Activated T-cell treated with anti-CD3 and anti-CD28 coated beads, Interleukin-2, amount 50 U/mL, for 4 hours (primary cell): ENCODE data around the gene IL1RL1. TPM values are rescaled to one million over a fixed set of nuclear protein-coding genes. Genes with fewer than 3 reads are reported as not detected.

Source experiments
- ATAC-seq, 2 donors: fragments of 200-7000 bp; cut with Tn5 transposase; one replicate each; pipeline ENCODE4 v1.10.0; 2021
- DNase-seq: peaks from one replicate; pipeline ENCODE4 v3.0.0-alpha.2; 2020
- H3K27me3 Mint-ChIP-seq: one replicate; pipeline ENCODE4 v1.8.0; 2021; ENCODE audit warnings: low read depth, mixed read lengths
- H3K36me3 Mint-ChIP-seq: one replicate; pipeline ENCODE4 v1.8.0; 2022; ENCODE audit warnings: mixed read lengths; ENCODE audit not compliant: insufficient read depth
- H3K4me1 Mint-ChIP-seq: one replicate; pipeline ENCODE4 v1.8.0; 2021; ENCODE audit warnings: low read depth, mixed read lengths
- H3K4me3 Mint-ChIP-seq: one replicate; pipeline ENCODE4 v1.8.0; 2021; ENCODE audit warnings: mild to moderate bottlenecking, moderate library complexity, mixed read lengths
- H3K9me3 Mint-ChIP-seq: one replicate; pipeline ENCODE4 v1.8.0; 2021; ENCODE audit warnings: mixed read lengths
- total RNA-seq, 3 donors: library from RNA; stranded (reverse); gene quantifications; one replicate each; pipeline ENCODE4 v1.2.1, GENCODE V29; 2021

The IL1RL1 gene
- total RNA-seq, 3 donors from 2014 or later: 0.26 to 0.58 (median 0.38) TPM

DNA sequence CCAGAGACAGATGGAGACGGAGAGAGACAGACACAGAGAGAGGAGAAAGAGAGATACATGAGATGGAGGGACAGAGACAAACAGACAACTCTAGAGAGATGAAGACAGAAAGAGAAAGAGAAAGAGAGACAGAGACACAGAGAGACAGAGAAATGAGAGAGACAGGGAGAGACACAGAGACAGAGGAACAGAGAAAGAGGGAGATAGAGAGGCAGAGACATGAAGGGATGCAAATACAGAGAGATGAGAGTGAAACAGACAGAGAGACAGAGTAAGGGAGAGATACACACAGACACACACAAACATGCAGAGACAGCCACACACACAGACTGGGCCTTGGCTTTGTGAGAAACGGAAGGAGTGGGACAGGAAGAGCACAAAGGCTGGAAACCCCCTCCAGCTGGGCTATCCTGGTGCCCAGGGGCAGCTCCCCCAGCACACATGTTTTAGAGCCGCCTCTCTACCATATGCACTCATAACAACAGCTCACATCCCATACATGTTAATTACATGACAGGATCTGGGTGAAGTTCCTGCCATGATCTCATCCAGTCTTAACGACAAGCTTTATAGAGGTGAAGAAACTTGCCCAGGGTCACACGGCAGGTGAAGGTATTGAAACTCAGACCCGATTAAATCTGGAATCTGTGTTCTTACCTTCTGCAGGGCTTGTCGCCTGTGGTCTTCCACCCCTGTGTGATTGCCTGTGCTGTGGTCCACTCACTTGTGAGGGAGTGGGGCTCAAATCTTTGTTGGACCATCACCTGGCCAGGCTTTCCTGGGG lies 76.6 kb downstream of the IL1RL1 start:
- peaks cover 38% of the 10 kb centered on the region for H3K36me3 Mint-ChIP-seq
- H3K27me3 Mint-ChIP-seq: no peaks in the 10 kb centered on the region
- DNase-seq (no peak), ATAC-seq (no peak)
- H3K9me3 Mint-ChIP-seq: peaks cover 18% of the 10 kb centered on the region
- H3K4me3 Mint-ChIP-seq: no peak overlapping the region
- peaks cover 24% of the 10 kb centered on the region for H3K4me1 Mint-ChIP-seq

DNA sequence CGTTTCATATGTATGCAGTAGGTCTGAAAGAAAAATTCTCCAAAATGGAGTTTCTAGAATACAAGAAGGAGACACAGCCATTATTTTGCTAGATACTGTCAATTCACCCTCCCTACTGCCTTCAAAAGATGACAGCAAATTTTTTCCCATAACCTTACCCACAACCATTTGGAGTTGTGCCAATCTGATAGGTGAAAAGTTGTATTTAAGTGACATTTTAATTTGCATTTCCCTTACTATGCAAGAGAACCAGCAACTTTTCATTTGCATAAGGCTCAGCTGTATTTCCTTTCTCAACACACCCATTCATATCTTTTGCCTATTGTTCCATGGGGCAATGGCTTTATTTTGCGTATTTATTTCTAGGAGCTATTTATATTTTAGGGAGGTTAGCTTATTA lies 80.2 kb downstream of the IL1RL1 start:
- Mint-ChIP-seq H3K27me3 (no peaks in the 10 kb centered on the region), H3K4me1 (peaks cover 24% of the 10 kb centered on the region), H3K4me3 (no peak overlapping the region), H3K36me3 (peaks cover 13% of the 10 kb centered on the region), H3K9me3 (no peaks in the 10 kb centered on the region)
- DNase-seq (no peak), ATAC-seq (peak; percentile 86)

DNA sequence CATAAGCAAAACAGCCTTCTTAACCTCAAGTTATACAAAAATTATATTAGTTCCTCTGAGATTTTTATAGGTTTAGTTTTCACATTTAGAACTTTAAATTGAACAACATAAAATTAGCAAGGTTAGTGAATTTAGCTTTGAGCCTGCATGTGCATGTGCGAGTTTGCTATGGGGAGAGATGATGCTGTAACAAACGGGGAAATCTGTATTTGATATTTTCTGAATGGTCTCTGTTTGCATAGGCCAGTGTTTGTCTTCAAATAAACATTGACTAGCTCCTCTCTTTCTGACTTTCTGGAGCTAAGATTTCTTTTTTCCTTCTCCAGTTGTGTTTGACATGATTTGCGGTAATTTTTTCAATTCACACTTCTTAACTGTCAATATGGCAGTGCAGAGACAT lies 80.7 kb downstream of the IL1RL1 start:
- Mint-ChIP-seq H3K9me3 (no peaks in the 10 kb centered on the region), H3K4me3 (no peak overlapping the region), H3K27me3 (no peaks in the 10 kb centered on the region), H3K36me3 (peaks cover 12% of the 10 kb centered on the region), H3K4me1 (peaks cover 23% of the 10 kb centered on the region)
- no peak for ATAC-seq
- no peak for DNase-seq

DNA sequence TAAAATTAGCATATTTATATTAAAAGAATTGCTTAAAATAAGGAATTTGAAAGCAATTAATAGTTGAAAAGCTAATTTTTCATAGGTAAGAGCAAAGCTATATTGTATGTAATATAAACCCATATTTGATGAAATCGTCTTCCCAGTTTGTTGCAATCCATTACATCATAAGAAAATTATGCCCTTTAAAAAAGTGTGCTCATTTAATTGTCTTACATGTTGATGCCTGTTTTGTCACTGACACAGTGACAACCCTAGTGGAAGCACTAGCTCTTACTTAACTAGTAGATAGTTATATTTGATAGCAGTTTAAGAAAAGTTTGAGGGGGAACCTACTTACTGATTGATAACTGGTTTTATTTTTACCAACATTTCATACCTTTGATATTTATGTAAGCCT lies 81.6 kb downstream of the IL1RL1 start:
- no peak overlapping the region for H3K4me3 Mint-ChIP-seq
- H3K27me3 Mint-ChIP-seq: no peaks in the 10 kb centered on the region
- H3K4me1 Mint-ChIP-seq: peaks cover 22% of the 10 kb centered on the region
- H3K36me3 Mint-ChIP-seq: peaks cover 7% of the 10 kb centered on the region
- no peak for DNase-seq
- no peaks in the 10 kb centered on the region for H3K9me3 Mint-ChIP-seq
- no peak for ATAC-seq

DNA sequence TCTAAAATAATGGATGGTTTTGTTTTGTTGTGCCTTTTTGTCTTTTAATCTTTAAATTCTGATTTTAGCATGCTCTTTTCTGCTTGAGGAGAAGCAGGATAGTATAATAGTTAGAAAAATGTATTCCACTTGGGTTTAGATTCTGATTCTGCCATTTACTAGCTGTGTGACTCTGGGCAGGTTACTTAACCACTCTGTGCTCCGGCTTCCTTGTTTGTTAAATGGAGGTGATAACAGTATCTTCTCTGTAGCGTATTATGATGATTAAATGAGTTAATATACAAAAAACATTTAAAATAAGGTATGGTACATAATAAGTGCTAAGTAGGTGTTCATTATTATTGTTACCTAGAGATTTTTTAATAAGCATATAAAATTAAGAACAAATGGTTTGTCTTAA lies 84.6 kb downstream of the IL1RL1 start:
- Mint-ChIP-seq H3K4me3 (no peak overlapping the region), H3K27me3 (no peaks in the 10 kb centered on the region), H3K9me3 (no peaks in the 10 kb centered on the region), H3K36me3 (peaks cover 2% of the 10 kb centered on the region), H3K4me1 (peaks cover 25% of the 10 kb centered on the region)
- no peak for ATAC-seq
- DNase-seq: no peak

DNA sequence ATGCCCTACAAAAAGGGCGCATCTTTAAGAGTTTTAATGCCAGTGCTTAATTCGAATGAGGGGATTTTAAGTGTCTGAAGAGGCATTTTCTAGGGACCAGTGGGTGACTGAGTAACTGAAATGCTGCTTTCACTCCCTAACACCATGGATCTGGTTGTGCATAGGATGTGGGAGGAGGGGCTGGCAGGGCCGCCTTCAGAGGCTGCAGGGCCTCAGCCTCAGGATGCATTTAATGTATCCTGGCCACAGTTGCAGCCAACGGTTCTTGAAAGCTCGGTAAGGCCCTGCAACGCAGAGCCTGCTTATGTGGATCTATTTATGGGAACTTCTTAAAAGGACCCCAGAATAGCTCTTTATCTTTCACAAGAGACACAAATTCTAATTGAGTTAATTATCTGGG lies 85.8 kb downstream of the IL1RL1 start:
- H3K4me3 Mint-ChIP-seq: no peak overlapping the region
- ATAC-seq (no peak), DNase-seq (no peak)
- peaks cover 23% of the 10 kb centered on the region for H3K4me1 Mint-ChIP-seq
- no peaks in the 10 kb centered on the region for H3K27me3 Mint-ChIP-seq
- H3K9me3 Mint-ChIP-seq: no peaks in the 10 kb centered on the region
- peaks cover 2% of the 10 kb centered on the region for H3K36me3 Mint-ChIP-seq

DNA sequence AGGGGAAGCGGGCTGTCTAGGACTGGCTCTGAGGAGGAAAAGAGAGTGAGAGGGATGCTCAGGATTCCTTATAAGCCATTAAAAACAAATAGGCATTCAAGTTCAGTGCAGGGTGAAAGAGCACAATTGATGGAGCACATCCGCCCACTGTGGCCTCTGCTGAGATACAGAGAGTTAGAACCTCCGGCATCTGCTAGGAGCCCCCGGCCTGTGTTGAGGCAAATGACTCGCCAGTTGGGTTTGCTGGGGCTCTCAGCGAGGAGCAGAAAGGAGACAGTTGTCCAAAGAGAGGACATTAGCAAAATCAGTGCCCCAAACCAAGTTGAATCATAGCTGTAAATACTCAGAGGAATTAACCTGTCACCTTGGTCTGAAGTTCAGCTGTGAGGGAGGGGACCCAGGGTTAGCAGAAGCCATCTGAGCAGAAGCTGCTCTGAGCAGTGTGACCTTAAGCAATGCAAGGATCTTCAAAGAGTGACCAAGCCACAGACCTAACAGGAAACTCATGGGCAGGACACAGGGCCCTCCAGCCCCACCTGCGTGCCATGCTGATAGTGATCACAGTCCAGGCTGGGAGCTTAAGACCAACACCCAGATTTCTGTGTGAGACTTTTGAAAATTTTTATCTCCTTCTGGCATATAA lies 88.3 kb downstream of the IL1RL1 start:
- Mint-ChIP-seq H3K36me3 (no peaks in the 10 kb centered on the region), H3K4me1 (peaks cover 21% of the 10 kb centered on the region), H3K27me3 (no peaks in the 10 kb centered on the region), H3K9me3 (no peaks in the 10 kb centered on the region), H3K4me3 (no peak overlapping the region)
- ATAC-seq: no peak
- no peak for DNase-seq

DNA sequence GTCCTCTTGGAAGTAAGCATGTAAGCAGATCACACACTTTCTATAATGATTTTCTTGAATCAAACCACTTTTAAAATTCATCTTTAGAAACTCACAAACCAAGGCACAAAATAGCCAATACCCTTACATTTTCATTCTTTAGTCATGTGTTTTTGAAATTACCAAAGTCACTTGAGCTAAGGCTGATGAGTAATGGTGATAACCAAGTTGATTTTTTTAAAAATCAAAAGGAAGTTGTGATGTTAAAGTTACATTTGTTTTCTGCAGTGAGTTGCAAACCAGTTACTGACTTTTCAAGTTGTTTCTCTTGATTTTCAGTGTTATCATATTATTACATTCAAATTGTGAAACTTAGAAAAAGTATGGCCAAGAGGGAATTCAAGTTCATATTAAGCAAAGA lies 90.1 kb downstream of the IL1RL1 start:
- peaks cover 21% of the 10 kb centered on the region for H3K4me1 Mint-ChIP-seq
- no peaks in the 10 kb centered on the region for H3K27me3 Mint-ChIP-seq
- H3K36me3 Mint-ChIP-seq: no peaks in the 10 kb centered on the region
- no peak for DNase-seq
- no peaks in the 10 kb centered on the region for H3K9me3 Mint-ChIP-seq
- no peak overlapping the region for H3K4me3 Mint-ChIP-seq
- no peak for ATAC-seq

Other genes starting within 250 kb of the IL1RL1 start
- gene IL1R1, start 168.8 kb upstream of the IL1RL1 start, total RNA-seq: 10 to 100 TPM; 19.6 to 33.5 (median 21.3) TPM
- under 1 TPM; 0.29 to 0.99 (median 0.60) TPM for gene IL1RL2, start 124.5 kb upstream of the IL1RL1 start, total RNA-seq
- gene IL18R1, start 44.2 kb downstream of the IL1RL1 start, total RNA-seq: 10 to 100 TPM; 15.7 to 19.3 (median 17.9) TPM
- gene IL18RAP, start 111.6 kb downstream of the IL1RL1 start, total RNA-seq: 1 to 10 TPM; 5.2 to 9.6 (median 8.3) TPM
- gene SLC9A4, start 161.7 kb downstream of the IL1RL1 start, total RNA-seq: under 1 TPM in 1 of 3 donors, not detected in 2; 0.05 TPM